PC-9 (cell line): ENCODE measurements around the gene DDHD1. TPM values are rescaled to one million over a fixed set of nuclear protein-coding genes. Genes with fewer than 3 reads are reported as not detected.

Experiments
- BruUV-seq: library from RNA; stranded (reverse); fragments of 400-500 nt; replicated peaks from 2 replicates; lab custom pipeline; 2021; lab: Mats Ljungman, UMichigan
- CTCF ChIA-PET: fragments of 300-600 bp; sonication (Branson Sonifier 250); formaldehyde crosslinking; loops from one replicate; lab custom pipeline; 2022; ENCODE audit warnings: antibody characterized with exemption; lab: Charles Lee
- POLR2A ChIA-PET: fragments of 300-600 bp; sonication (Branson Sonifier 250); formaldehyde crosslinking; loops from one replicate; lab custom pipeline; 2022; ENCODE audit warnings: antibody characterized with exemption; ENCODE audit not compliant: unreplicated experiment; lab: Charles Lee
- DNase-seq, 2 experiments: peaks; one replicate each; pipeline versions ENCODE4 v3.0.0 to v3.0.0-alpha.2; 2015 to 2022; ENCODE audit warnings: mixed read lengths in 1 of 2
- H2AFZ ChIP-seq: fragments of 200-600 bp; sonication (generic); 2 replicates; pipeline ENCODE4 v1.8.1; 2017; ENCODE audit warnings: antibody characterized with exemption
- H3F3A ChIP-seq: fragments of 200-600 bp; sonication (generic); 2 replicates; pipeline ENCODE4 v1.8.1; 2017; ENCODE audit warnings: antibody characterized with exemption, mild to moderate bottlenecking, low read depth; ENCODE audit not compliant: insufficient read depth
- H3K27ac ChIP-seq: fragments of 200-600 bp; sonication (generic); 2 replicates; pipeline ENCODE4 v1.6.1; 2016; ENCODE audit warnings: mixed run types
- H3K27me3 ChIP-seq: fragments of 200-600 bp; sonication (generic); 2 replicates; pipeline ENCODE4 v1.6.1; 2016; ENCODE audit warnings: low read depth, mixed run types; ENCODE audit not compliant: insufficient read depth
- H3K36me3 ChIP-seq: fragments of 200-600 bp; sonication (generic); 2 replicates; pipeline ENCODE4 v1.6.1; 2016; ENCODE audit warnings: low read depth, mixed run types
- H3K4me1 ChIP-seq: fragments of 200-600 bp; sonication (generic); replicated peaks from 2 replicates; pipeline ENCODE4 v1.6.1; 2016; ENCODE audit warnings: mixed run types; ENCODE audit not compliant: insufficient read depth
- H3K4me2 ChIP-seq: fragments of 200-600 bp; sonication (generic); 2 replicates; pipeline ENCODE4 v1.6.1; 2017; ENCODE audit warnings: mixed run types
- H3K4me3 ChIP-seq: fragments of 200-600 bp; sonication (generic); 2 replicates; pipeline ENCODE4 v1.6.1; 2016; ENCODE audit warnings: mixed run types
- H3K79me2 ChIP-seq: fragments of 200-600 bp; sonication (generic); 2 replicates; pipeline ENCODE4 v1.6.1; 2017; ENCODE audit warnings: low read depth, mixed run types
- H3K9me2 ChIP-seq: fragments of 200-600 bp; sonication (generic); 2 replicates; pipeline ENCODE4 v1.8.1; 2017; ENCODE audit warnings: mild to moderate bottlenecking; ENCODE audit not compliant: insufficient read depth
- H3K9me3 ChIP-seq: fragments of 200-600 bp; sonication (generic); 2 replicates; pipeline ENCODE4 v1.8.1; 2016; ENCODE audit warnings: low read depth; ENCODE audit not compliant: insufficient read depth
- H4K20me1 ChIP-seq: fragments of 200-600 bp; sonication (generic); 2 replicates; pipeline ENCODE4 v1.8.1; 2017; ENCODE audit not compliant: insufficient read depth
- CTCF ChIP-seq: fragments of 200-600 bp; sonication (generic); conservative IDR thresholded peaks from 2 replicates; pipeline ENCODE4 v1.6.1; 2017; ENCODE audit warnings: mixed run types, antibody characterized with exemption, mild to moderate bottlenecking, moderate library complexity
- EZH2 ChIP-seq: fragments of 200-600 bp; sonication (generic); IDR thresholded peaks from 2 replicates; pipeline ENCODE4 v1.8.0; 2017; ENCODE audit warnings: antibody characterized with exemption, low read depth
- intact Hi-C: fragments of 100-400 bp; cut with micrococcal nuclease; formaldehyde crosslinking; loops from one replicate; pipeline ENCODE4 v1.10.0; 2022; ENCODE audit not compliant: unreplicated experiment
- total RNA-seq: library from RNA; stranded (reverse); gene quantifications from 2 replicates; pipeline ENCODE4 v1.2.3, GENCODE V29; 2021

Gene DDHD1
- total RNA-seq, 1 experiment from 2014 or later = 11.3 TPM

- POLR2A ChIA-PET = no interaction called here
- Histone ChIP-seq H3K79me2 (no peaks in the 10 kb centered on the region), H3K9me3 (peaks cover 8% of the 10 kb centered on the region; the same call in 1 of the 2 replicates), H2AFZ (no peak overlapping the region), H3K36me3 (peaks cover 3% of the 10 kb centered on the region; the same call in 1 of the 2 replicates), H3K9me2 (no peaks in the 10 kb centered on the region), H4K20me1 (no peaks in the 10 kb centered on the region), H3K4me3 (no peak overlapping the region), H3K4me2 (no peak overlapping the region), H3K4me1 (peaks cover 21% of the 10 kb centered on the region; the same call in 1 of the 2 replicates), H3F3A (no peaks in the 10 kb centered on the region), H3K27ac (no peak overlapping the region), H3K27me3 (no peaks in the 10 kb centered on the region)
- intact Hi-C loops = no loop called here
- DNase-seq = no peak
- CTCF ChIA-PET = interaction anchor here (0.6 kb wide), 1 partner anchor 16 kb away, joined by 5 read pairs; no protein-coding TSS in a partner anchor
- BruUV-seq = no TSS peak
- TF ChIP-seq EZH2 (no peak), CTCF (no peak)
Observed at GRCh38 chr14:53106768-53107167, 46.4 kb downstream of the DDHD1 start.

GRCh38 chr14:53103636-53104340 lies 49.3 kb downstream of the DDHD1 start:
- Histone ChIP-seq H3K4me2 (no peak overlapping the region), H3K27me3 (no peaks in the 10 kb centered on the region), H3K36me3 (peaks cover 3% of the 10 kb centered on the region; the same call in 1 of the 2 replicates), H3K79me2 (no peaks in the 10 kb centered on the region), H3F3A (no peaks in the 10 kb centered on the region), H3K4me3 (no peak overlapping the region), H3K4me1 (peaks cover 21% of the 10 kb centered on the region; the same call in 1 of the 2 replicates), H3K27ac (no peak overlapping the region), H3K9me2 (no peaks in the 10 kb centered on the region), H4K20me1 (no peaks in the 10 kb centered on the region), H3K9me3 (peaks cover 8% of the 10 kb centered on the region; the same call in 1 of the 2 replicates), H2AFZ (no peak overlapping the region)
- ChIA-PET CTCF (no interaction called here), POLR2A (interaction anchor here (0.6 kb wide), 2 partner anchors 13 to 374 kb away, joined by 3 read pairs; partner anchors contain the start of gene STYX)
- intact Hi-C loops = no loop called here
- TF ChIP-seq EZH2 = no peak
- BruUV-seq = no TSS peak
- DNase-seq = peak; percentile 49 to 51

GRCh38 chr14:53093206-53093605 lies 59.9 kb downstream of the DDHD1 start:
- no peaks in the 10 kb centered on the region for H3K27me3 ChIP-seq
- TF ChIP-seq EZH2 (no peak), CTCF (no peak)
- no peaks in the 10 kb centered on the region for H3F3A ChIP-seq
- H2AFZ ChIP-seq = no peak overlapping the region
- H3K27ac ChIP-seq = no peak overlapping the region
- no peak overlapping the region for H3K4me2 ChIP-seq
- no peaks in the 10 kb centered on the region for H4K20me1 ChIP-seq
- H3K4me1 ChIP-seq = no peaks in the 10 kb centered on the region
- no peak for DNase-seq
- no peak overlapping the region for H3K4me3 ChIP-seq
- POLR2A ChIA-PET = no interaction called here
- no peaks in the 10 kb centered on the region for H3K36me3 ChIP-seq
- no TSS peak for BruUV-seq
- intact Hi-C loops = no loop called here
- CTCF ChIA-PET = interaction anchor here (0.5 to 0.7 kb wide), 2 partner anchors 255 to 1246 kb away, joined by 3 to 7 read pairs; no protein-coding TSS in a partner anchor
- H3K9me2 ChIP-seq = no peaks in the 10 kb centered on the region
- H3K79me2 ChIP-seq = no peaks in the 10 kb centered on the region
- 0 out of 2 replicates have a peak, but pooled peaks cover 4% of the 10 kb centered on the region for H3K9me3 ChIP-seq
